Hair follicle dermal papilla cell (primary cell): ENCODE measurements around the gene HS3ST3B1. TPM values are rescaled to one million over a fixed set of nuclear protein-coding genes. Genes with fewer than 3 reads are reported as not detected.

ENCODE experiments used
- total RNA-seq: library from RNA; depleted of rRNA; stranded (reverse); fragments of >200 nt; gene quantifications from 2 replicates; pipeline ENCODE4 v1.2.3, GENCODE V29; 2012

The HS3ST3B1 gene
- total RNA-seq = 60.2 and 93.6 TPM in 2 replicates

GRCh38 chr17:14300575-14301278 is at the start of gene HS3ST3B1:
Gene HS3ST3B1, plus strand, starts transcription at chr17:14301081. Its CDS starts 438 bp downstream, at chr17:14301519.

Other genes with a start within 250 kb of the HS3ST3B1 start
- 20.5 and 22.6 TPM in 2 replicates for gene COX10, start 231.6 kb upstream of the HS3ST3B1 start, total RNA-seq
- not detected in 2 replicates for gene CDRT15, start 64.2 kb upstream of the HS3ST3B1 start, total RNA-seq